Upper lobe of left lung (tissue), 6 donors: Measurements from ENCODE around the gene ZFHX3. TPM values are rescaled to one million over a fixed set of nuclear protein-coding genes. Genes with fewer than 3 reads are reported as not detected.

Source experiments
- ATAC-seq, 2 donors: fragments of 200-7000 bp; cut with Tn5 transposase; one replicate each; pipeline ENCODE4 v1.9.1; 2022; ENCODE audit warnings: mild to moderate bottlenecking in 2 of 2, moderate library complexity in 2 of 2; ENCODE audit not compliant: low FRiP score in 2 of 2
- DNase-seq, 2 donors: peaks; one replicate each; pipeline ENCODE4 v3.0.0-alpha.2; 2019 to 2020
- H3K27ac ChIP-seq, 4 donors: fragments of 200-600 bp; sonication (generic); one replicate each; pipeline ENCODE4 v1.5.1; 2016 to 2019
- H3K27me3 ChIP-seq, 4 donors: fragments of 200-600 bp; sonication (generic); one replicate each; pipeline ENCODE4 v1.5.1; 2017 to 2019
- H3K36me3 ChIP-seq, 4 donors: fragments of 200-600 bp; sonication (generic); one replicate each; pipeline ENCODE4 v1.5.1; 2016 to 2019
- H3K4me1 ChIP-seq, 4 donors: fragments of 200-600 bp; sonication (generic); one replicate each; pipeline ENCODE4 v1.5.1; 2018 to 2019
- H3K4me3 ChIP-seq, 4 donors: fragments of 200-600 bp; sonication (generic); one replicate each; pipeline ENCODE4 v1.5.1; 2017 to 2019; ENCODE audit warnings: mild to moderate bottlenecking in 2 of 4, moderate library complexity in 1 of 4
- H3K9me3 ChIP-seq, 4 donors: fragments of 200-600 bp; sonication (generic); one replicate each; pipeline ENCODE4 v1.5.1; 2018 to 2019
- EP300 ChIP-seq, 4 donors: sonication (generic); formaldehyde crosslinking; IDR thresholded peaks; one replicate each; pipeline ENCODE4 v1.5.1; 2017; ENCODE audit warnings: antibody characterized with exemption in 4 of 4, control low read depth in 2 of 4
- POLR2A ChIP-seq, 4 donors: fragments of 450-650 bp; IDR thresholded peaks; one replicate each; pipeline ENCODE4 v1.5.1; 2016 to 2017; ENCODE audit warnings: antibody characterized with exemption in 4 of 4, mild to moderate bottlenecking in 2 of 4
- POLR2AphosphoS5 ChIP-seq, 2 donors: sonication (generic); formaldehyde crosslinking; IDR thresholded peaks; one replicate each; pipeline ENCODE4 v1.5.1; 2017; ENCODE audit warnings: antibody characterized with exemption in 2 of 2
- WGBS, 2 donors: methylation state at CpG; one replicate each; pipeline ENCODE4 v1.1.5; 2017 to 2018; 5-methylcytosine and 5-hydroxymethylcytosine counted together
- total RNA-seq, 6 donors: library from RNA; depleted of rRNA in 4 of 6; stranded (reverse); fragments of >200 nt in 4 of 6; gene quantifications; one replicate each; pipeline versions ENCODE4 v1.1.0 to v1.2.1, GENCODE V29; 2016 to 2021
- TF ChIP-seq, protein P1 (sequence below), 6 experiments: fragments of 450-650 bp in 4 of 6; fragments of 200-600 bp in 2 of 6; sonication (generic) in 2 of 6; IDR thresholded peaks; one replicate each; pipeline ENCODE4 v1.5.1; 2016 to 2019; ENCODE audit warnings: antibody characterized with exemption in 6 of 6
- donor health status: DM: no; HTN: no; CAD: no; lungs with moderate emphysema.
- donor health status: DM: no; HTN: yes; CAD: no; lungs with severe emphysema.

Gene ZFHX3
- total RNA-seq, 6 donors from 2014 or later = 22.4 to 40.3 (median 27.0) TPM

DNA sequence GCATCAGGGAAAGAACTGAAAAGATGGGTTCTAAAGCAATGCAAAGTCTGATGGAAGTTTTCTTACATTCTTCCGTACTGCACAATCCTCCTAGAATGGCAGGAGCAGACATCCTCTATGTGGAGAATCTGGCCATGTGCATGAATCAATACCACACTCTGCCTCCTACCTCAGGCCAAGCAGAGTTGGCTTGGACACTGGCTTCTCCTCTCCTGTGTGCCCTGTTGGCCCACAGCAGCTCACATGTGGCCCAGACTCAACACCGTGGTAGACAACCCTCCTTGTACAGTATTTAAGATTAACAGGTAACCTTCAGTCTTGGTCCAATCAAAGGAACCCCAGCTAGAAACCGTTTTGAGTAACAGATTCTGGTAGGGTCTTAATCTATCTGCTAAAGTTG lies 101.9 kb downstream of the ZFHX3 start:
- no peak for TF ChIP-seq POLR2AphosphoS5 (IDR thresholded peaks at IDR 0.05)
- TF ChIP-seq EP300 (IDR thresholded peaks at IDR 0.05) = no peak
- TF ChIP-seq, protein P1, sequence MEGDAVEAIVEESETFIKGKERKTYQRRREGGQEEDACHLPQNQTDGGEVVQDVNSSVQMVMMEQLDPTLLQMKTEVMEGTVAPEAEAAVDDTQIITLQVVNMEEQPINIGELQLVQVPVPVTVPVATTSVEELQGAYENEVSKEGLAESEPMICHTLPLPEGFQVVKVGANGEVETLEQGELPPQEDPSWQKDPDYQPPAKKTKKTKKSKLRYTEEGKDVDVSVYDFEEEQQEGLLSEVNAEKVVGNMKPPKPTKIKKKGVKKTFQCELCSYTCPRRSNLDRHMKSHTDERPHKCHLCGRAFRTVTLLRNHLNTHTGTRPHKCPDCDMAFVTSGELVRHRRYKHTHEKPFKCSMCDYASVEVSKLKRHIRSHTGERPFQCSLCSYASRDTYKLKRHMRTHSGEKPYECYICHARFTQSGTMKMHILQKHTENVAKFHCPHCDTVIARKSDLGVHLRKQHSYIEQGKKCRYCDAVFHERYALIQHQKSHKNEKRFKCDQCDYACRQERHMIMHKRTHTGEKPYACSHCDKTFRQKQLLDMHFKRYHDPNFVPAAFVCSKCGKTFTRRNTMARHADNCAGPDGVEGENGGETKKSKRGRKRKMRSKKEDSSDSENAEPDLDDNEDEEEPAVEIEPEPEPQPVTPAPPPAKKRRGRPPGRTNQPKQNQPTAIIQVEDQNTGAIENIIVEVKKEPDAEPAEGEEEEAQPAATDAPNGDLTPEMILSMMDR (IDR thresholded peaks at IDR 0.05) = no peak
- TF ChIP-seq POLR2A (IDR thresholded peaks at IDR 0.05) = no peak
- ATAC-seq = no peak
- Histone ChIP-seq H3K27ac (peak overlapping the region in 1 of 4 donors; percentile 46), H3K9me3 (no peaks in the 10 kb centered on the region), H3K27me3 (no peaks in the 10 kb centered on the region), H3K4me1 (peaks cover 5 to 18% (median 12%) of the 10 kb centered on the region in 4 donors), H3K4me3 (no peak overlapping the region), H3K36me3 (peaks cover 0 to 19% (median 10%) of the 10 kb centered on the region in 4 donors)
- WGBS, 2 donors = 76 to 78% methylated on average over 3 of the region's 3 CpGs
- DNase-seq = no peak

DNA sequence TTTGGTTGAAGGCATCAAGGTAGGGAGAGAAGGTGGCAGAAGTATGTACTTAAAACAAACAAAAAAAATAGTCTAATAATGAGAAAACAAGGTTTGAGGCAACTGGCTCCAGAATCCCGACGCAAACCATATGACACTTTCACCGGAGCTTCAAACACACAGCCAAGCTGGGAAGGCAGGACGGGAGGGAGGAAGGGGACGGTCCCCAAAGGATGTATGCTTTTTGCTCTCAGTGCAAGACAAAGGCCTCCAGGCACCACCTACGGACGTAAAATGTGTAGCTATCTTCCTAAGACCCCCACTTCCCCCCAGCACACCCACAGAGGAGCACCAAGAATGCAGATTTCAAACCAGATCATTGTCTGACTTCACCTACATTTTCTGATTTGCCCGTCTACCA lies 102.3 kb downstream of the ZFHX3 start:
- no peak for TF ChIP-seq POLR2AphosphoS5 (IDR thresholded peaks at IDR 0.05)
- TF ChIP-seq EP300 (IDR thresholded peaks at IDR 0.05) = no peak
- TF ChIP-seq POLR2A (IDR thresholded peaks at IDR 0.05) = no peak
- TF ChIP-seq, protein P1 (IDR thresholded peaks at IDR 0.05) = no peak
- ATAC-seq = no peak
- Histone ChIP-seq H3K4me3 (no peak overlapping the region), H3K27me3 (no peaks in the 10 kb centered on the region), H3K36me3 (peaks cover 0 to 18% (median 7%) of the 10 kb centered on the region in 4 donors), H3K27ac (no peak overlapping the region), H3K9me3 (no peaks in the 10 kb centered on the region), H3K4me1 (peaks cover 10 to 21% (median 12%) of the 10 kb centered on the region in 4 donors)
- WGBS, 2 donors = 92 to 97% methylated on average over 8 of the region's 8 CpGs
- no peak for DNase-seq

DNA sequence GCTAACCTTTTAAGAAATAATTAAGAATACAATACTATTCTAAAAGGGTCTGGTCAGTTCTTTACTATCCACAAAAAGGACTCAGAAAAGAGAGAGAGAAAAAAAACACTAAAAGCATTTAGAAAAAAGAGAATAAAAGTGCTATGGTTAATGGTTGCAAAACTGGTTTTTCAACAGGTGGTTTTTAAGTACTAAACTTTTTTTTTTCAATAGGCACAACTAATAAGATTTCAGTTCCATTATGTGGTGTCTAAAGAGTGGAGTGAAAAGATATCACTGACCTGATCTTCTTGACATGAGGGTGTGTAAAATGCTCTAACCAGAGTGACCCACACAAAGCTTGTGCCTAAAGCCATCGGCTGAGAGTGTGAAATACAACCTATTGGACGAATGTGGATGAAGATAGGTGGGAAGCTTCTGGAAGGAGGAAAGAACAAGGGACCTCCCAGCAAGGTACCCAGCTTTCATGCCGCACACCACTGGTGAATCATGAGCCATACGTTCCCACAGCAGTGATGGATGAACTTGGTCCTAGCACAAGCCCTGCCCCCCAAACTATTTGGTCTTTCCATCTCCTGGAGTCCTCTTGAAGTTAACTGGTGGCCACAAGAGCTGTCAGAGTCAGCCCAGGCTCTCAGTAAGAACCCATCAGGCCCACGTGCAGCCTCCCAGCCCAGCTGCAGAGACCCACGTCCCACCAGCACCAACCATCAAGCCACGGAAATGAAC lies 103.0 kb downstream of the ZFHX3 start:
- H3K4me3 ChIP-seq = no peak overlapping the region
- H3K4me1 ChIP-seq = peaks cover 11 to 26% (median 13%) of the 10 kb centered on the region in 4 donors
- H3K36me3 ChIP-seq = peaks cover 0 to 11% (median under 1%) of the 10 kb centered on the region in 4 donors
- H3K27me3 ChIP-seq = no peaks in the 10 kb centered on the region
- ATAC-seq = no peak
- 67 to 72% methylated on average over 7 of the region's 7 CpGs for WGBS, 2 donors
- no peak overlapping the region for H3K27ac ChIP-seq
- no peak for DNase-seq
- no peaks in the 10 kb centered on the region for H3K9me3 ChIP-seq
- TF ChIP-seq, protein P1 (IDR thresholded peaks at IDR 0.05) = no peak
- TF ChIP-seq POLR2AphosphoS5 (IDR thresholded peaks at IDR 0.05) = no peak
- no peak for TF ChIP-seq POLR2A (IDR thresholded peaks at IDR 0.05)
- TF ChIP-seq EP300 (IDR thresholded peaks at IDR 0.05) = no peak

DNA sequence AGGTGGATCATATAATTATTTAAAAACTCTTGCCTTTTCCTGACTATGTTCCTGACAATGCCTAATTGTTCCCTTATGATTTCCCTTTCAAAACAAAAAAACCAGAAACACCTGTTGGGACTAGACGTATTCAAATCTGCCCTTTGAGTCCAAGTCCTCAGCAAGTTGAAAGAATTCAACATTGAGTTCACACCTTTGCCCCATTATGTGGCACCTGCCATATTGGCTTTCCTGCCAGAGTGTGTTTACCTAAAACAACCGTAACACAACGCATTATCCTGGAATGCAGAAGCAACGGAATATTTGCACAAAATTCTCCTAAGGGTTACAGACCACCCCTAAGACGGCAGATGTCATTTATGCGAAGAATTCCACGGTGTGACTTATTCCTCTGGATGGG lies 105.9 kb downstream of the ZFHX3 start:
- Histone ChIP-seq H3K4me3 (no peak overlapping the region), H3K4me1 (peaks cover 18 to 29% (median 22%) of the 10 kb centered on the region in 4 donors), H3K27ac (no peak overlapping the region), H3K27me3 (no peaks in the 10 kb centered on the region), H3K36me3 (no peaks in the 10 kb centered on the region), H3K9me3 (no peaks in the 10 kb centered on the region)
- no peak for ATAC-seq
- TF ChIP-seq EP300 (IDR thresholded peaks at IDR 0.05) (no peak), POLR2A (IDR thresholded peaks at IDR 0.05) (no peak), POLR2AphosphoS5 (IDR thresholded peaks at IDR 0.05) (no peak)
- WGBS, 2 donors = 92 to 94% methylated on average over 7 of the region's 7 CpGs
- no peak for DNase-seq

DNA sequence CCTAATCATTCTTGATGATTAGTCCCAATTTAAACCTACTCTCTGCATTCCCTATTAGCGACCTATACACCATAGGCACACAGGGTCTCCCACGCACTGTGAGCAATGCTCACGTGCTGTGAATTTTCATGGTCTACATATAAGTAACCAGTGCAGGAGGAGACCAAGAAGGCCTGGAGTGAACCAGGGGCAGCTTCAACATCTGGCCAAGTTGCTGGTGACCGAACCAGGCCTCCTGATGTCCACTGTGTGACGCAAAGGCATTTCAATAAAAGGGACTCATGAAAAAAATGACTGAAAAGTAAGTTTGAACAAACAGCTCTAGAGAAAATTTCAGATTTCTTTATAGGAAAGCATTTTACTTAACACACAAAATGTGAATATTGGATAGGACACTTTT lies 107.0 kb downstream of the ZFHX3 start:
- TF ChIP-seq POLR2AphosphoS5 (IDR thresholded peaks at IDR 0.05) (no peak), EP300 (IDR thresholded peaks at IDR 0.05) (no peak), POLR2A (IDR thresholded peaks at IDR 0.05) (no peak)
- TF ChIP-seq, protein P1 (IDR thresholded peaks at IDR 0.05) = no peak

More for the DNA sequence above, 107.0 kb downstream of the ZFHX3 start:
- no peaks in the 10 kb centered on the region for H3K9me3 ChIP-seq
- 94% methylated on average over 5 of the region's 5 CpGs for WGBS, 2 donors
- no peaks in the 10 kb centered on the region for H3K36me3 ChIP-seq
- peaks cover 14 to 23% (median 18%) of the 10 kb centered on the region in 4 donors for H3K4me1 ChIP-seq
- no peak for ATAC-seq
- H3K27ac ChIP-seq = no peak overlapping the region
- no peak overlapping the region for H3K4me3 ChIP-seq
- no peaks in the 10 kb centered on the region for H3K27me3 ChIP-seq
- DNase-seq = no peak
